ENCODE results near the gene HAVCR1. TPM values are rescaled to one million over a fixed set of nuclear protein-coding genes. Genes with fewer than 3 reads are reported as not detected.
A peak's percentile ranks its signal among the peaks of the same experiment; 100 is the strongest.

HAVCR1 gene
- total RNA-seq (not detected), polyA plus RNA-seq (not detected)
- long read RNA-seq, donor 1, result 0 reads
- long read RNA-seq, donor 2, result 0 reads
- long read RNA-seq, donor 3, result 0 reads
- long read RNA-seq, donor 4, result 0 reads

- ATAC-seq, result peak in 1 of 2 donors; percentile 31
- intact Hi-C loops (cut with DNase I), result no loop called here
- Histone ChIP-seq H3K4me1 (ENCODE audit: control insufficient read depth, insufficient read depth, low read length) (no peaks in the 10 kb centered on the region), H3K4me3 (ENCODE audit: low read length) (no peak within 1 kb of the TSS), H3K27me3 (ENCODE audit: control insufficient read depth, insufficient read depth) (no peaks in the 10 kb centered on the region), H3K27ac (ENCODE audit: low read length) (no peak within 1 kb of the TSS), H3K9me3 (ENCODE audit: control insufficient read depth, low read length) (no peaks in the 10 kb centered on the region)
- no peak for DNase-seq
- WGBS, result 68% methylated on average over 9 of the region's 9 CpGs
Measured at GRCh38 chr5:157059093-157059539, at the start of gene HAVCR1. HAVCR1 (minus strand) TSS chr5:157059116; CDS start chr5:157057943, 1,173 bp downstream.

DNA sequence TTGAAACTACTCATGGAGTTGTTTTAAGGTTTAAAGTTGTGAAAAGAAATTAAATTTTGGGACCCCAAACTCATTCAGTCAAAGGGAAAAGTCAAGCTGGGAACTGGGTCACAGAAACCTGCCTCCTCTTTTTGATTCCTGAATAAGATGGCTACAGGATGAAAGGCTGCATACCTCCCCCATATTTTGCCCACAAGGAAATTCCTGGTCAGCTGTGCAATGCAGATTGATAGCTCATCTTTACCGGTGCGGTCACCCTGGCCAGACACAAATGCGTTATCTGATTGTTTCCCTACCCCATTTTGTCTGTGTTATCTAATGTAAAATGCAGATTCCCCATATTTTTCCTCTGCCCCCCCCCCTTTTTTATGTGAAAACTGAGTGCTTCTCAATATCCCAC lies 48.6 kb upstream of the HAVCR1 start:
- Histone ChIP-seq H3K27ac (ENCODE audit: low read length) (no peak overlapping the region), H3K4me3 (ENCODE audit: low read length) (no peak overlapping the region), H3K4me1 (ENCODE audit: control insufficient read depth, insufficient read depth, low read length) (no peaks in the 10 kb centered on the region), H3K27me3 (ENCODE audit: control insufficient read depth, insufficient read depth) (no peaks in the 10 kb centered on the region), H3K9me3 (ENCODE audit: control insufficient read depth, low read length) (no peaks in the 10 kb centered on the region)
- 57% methylated on average over 3 of the region's 3 CpGs for WGBS
- intact Hi-C loops (cut with DNase I), result no loop called here
- no peak for DNase-seq
- ATAC-seq, result no peak

DNA sequence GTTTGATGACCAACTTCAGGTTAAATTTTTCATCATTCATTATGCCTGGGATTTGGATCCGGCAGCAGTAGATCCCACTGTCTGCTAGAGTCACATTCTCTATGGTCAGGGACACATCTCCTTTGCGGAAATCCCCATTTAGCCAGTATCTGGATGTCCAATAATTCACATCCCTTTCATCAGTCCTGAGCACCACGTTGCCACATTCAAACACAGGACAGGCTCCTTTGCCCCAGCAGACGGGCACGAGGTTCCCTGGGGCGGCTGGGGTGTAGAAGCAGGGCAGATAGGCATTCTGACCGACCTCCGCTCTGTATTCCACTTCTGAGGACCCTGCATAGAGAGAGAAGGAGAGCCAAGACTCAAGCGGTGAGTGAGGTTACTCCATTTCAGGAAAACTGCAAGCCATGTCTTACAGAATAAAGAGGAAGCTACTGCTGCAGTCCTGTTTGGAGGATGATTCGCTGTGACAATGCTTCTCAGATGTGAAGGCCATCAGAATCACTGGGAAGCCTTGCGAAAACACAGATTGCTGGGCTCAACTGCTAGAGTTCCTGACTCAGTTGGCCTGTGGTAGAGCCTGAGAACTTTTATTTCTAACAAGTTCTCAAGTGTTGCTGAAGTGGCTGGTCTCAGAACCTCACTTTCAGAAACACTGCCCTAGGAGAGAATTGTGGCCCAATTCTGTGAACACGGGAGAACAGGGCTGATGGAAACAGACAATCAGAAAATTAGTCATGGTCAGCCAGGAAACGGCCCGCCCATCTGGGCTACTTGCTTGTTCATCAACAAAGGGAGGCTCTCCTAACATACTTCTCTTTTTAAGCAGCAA lies 47.9 kb upstream of the HAVCR1 start:
- 81% methylated on average over 14 of the region's 14 CpGs for WGBS
- no peaks in the 10 kb centered on the region for H3K4me1 ChIP-seq (ENCODE audit: control insufficient read depth, insufficient read depth, low read length)
- DNase-seq (peak; percentile 57 to 78 (median 62)), ATAC-seq (peak; percentile 46 to 82)
- no peak overlapping the region for H3K27ac ChIP-seq (ENCODE audit: low read length)
- no peak overlapping the region for H3K4me3 ChIP-seq (ENCODE audit: low read length)
- intact Hi-C loops (cut with DNase I), result no loop called here
- no peaks in the 10 kb centered on the region for H3K27me3 ChIP-seq (ENCODE audit: control insufficient read depth, insufficient read depth)
- no peaks in the 10 kb centered on the region for H3K9me3 ChIP-seq (ENCODE audit: control insufficient read depth, low read length)

- Histone ChIP-seq H3K4me1 (ENCODE audit: control insufficient read depth, insufficient read depth, low read length) (no peaks in the 10 kb centered on the region), H3K27ac (ENCODE audit: low read length) (no peak overlapping the region), H3K4me3 (ENCODE audit: low read length) (no peak overlapping the region), H3K27me3 (ENCODE audit: control insufficient read depth, insufficient read depth) (no peaks in the 10 kb centered on the region), H3K9me3 (ENCODE audit: control insufficient read depth, low read length) (no peaks in the 10 kb centered on the region)
- DNase-seq, result peak in 1 of 3 donors; percentile 20
- intact Hi-C loops (cut with DNase I), result no loop called here
- WGBS, result 61% methylated on average over 2 of the region's 2 CpGs
- ATAC-seq, result peak; percentile 50 to 77
Measured at GRCh38 chr5:157100140-157100679, 41.3 kb upstream of the HAVCR1 start.

DNA sequence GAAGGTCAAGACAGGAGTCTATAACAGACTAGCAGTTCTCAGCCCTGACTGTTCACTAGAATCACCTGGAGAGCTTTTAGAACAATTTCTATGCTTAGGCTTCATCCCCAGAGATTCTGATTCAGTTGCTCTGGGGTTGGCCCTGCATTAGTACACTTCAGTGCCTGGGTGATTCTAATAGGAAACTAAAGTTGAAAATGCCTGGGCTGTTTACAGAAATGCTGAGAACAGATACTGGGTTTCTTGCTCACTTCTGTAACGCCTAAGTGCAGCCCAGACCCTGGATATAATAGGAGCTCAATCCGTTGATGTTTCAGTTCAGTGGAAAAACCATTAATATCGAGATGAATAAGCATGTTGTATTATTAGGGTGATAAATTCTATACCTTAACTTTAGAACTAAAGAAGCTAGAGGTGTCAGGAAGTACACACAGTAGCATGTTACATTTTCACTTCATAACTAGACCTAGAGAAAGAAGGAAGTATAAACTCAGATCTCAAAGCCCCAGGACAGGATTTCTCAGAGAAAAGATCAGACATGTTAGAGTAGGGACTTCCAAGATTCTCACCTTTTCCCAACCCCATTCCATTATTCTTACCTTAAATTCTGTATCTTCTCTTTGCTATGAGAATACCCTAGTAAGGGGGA lies 29.6 kb upstream of the HAVCR1 start:
- H3K4me1 ChIP-seq (ENCODE audit: control insufficient read depth, insufficient read depth, low read length), result no peaks in the 10 kb centered on the region
- intact Hi-C loops (cut with DNase I), result no loop called here
- DNase-seq, result no peak
- no peak overlapping the region for H3K27ac ChIP-seq (ENCODE audit: low read length)
- 81% methylated on average over 3 of the region's 3 CpGs for whole genome bisulfite sequencing
- no peaks in the 10 kb centered on the region for H3K27me3 ChIP-seq (ENCODE audit: control insufficient read depth, insufficient read depth)
- ATAC-seq, result no peak
- no peaks in the 10 kb centered on the region for H3K9me3 ChIP-seq (ENCODE audit: control insufficient read depth, low read length)
- no peak overlapping the region for H3K4me3 ChIP-seq (ENCODE audit: low read length)

- no peaks in the 10 kb centered on the region for H3K4me1 ChIP-seq (ENCODE audit: control insufficient read depth, insufficient read depth, low read length)
- DNase-seq, result no peak
- no peaks in the 10 kb centered on the region for H3K9me3 ChIP-seq (ENCODE audit: control insufficient read depth, low read length)
- H3K27me3 ChIP-seq (ENCODE audit: control insufficient read depth, insufficient read depth), result no peaks in the 10 kb centered on the region
- no peak overlapping the region for H3K4me3 ChIP-seq (ENCODE audit: low read length)
- no peak overlapping the region for H3K27ac ChIP-seq (ENCODE audit: low read length)
- WGBS, result 80% methylated on average over 8 of the region's 8 CpGs
- intact Hi-C loops (cut with DNase I), result no loop called here
- no peak for ATAC-seq
Measured at GRCh38 chr5:157086751-157087359, 27.9 kb upstream of the HAVCR1 start.

DNA sequence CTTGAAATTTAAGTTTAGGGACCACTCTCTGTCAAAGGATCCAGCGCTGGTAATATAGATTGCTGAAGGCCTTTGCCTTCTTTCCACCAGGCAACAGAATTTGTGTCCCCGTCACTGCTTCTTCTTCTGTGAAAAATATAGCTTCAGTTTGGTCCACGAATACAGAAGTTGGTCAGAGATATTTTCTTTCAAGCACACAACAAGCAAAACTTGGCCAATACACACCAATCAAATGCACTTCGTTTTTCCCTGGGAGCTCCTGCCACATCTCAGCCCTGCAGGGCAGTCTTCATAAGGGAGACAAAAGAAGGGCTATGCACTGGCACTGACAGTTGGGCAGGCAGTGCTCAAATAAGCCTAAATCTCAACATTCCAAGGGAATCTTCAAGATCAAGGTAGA lies 27.0 kb upstream of the HAVCR1 start:
- no peaks in the 10 kb centered on the region for H3K4me1 ChIP-seq (ENCODE audit: control insufficient read depth, insufficient read depth, low read length)
- no peaks in the 10 kb centered on the region for H3K27me3 ChIP-seq (ENCODE audit: control insufficient read depth, insufficient read depth)
- no peaks in the 10 kb centered on the region for H3K9me3 ChIP-seq (ENCODE audit: control insufficient read depth, low read length)
- no peak overlapping the region for H3K4me3 ChIP-seq (ENCODE audit: low read length)
- DNase-seq (no peak), ATAC-seq (no peak)
- 65% methylated on average over 4 of the region's 4 CpGs for WGBS
- no peak overlapping the region for H3K27ac ChIP-seq (ENCODE audit: low read length)
- intact Hi-C loops (cut with DNase I), result no loop called here

DNA sequence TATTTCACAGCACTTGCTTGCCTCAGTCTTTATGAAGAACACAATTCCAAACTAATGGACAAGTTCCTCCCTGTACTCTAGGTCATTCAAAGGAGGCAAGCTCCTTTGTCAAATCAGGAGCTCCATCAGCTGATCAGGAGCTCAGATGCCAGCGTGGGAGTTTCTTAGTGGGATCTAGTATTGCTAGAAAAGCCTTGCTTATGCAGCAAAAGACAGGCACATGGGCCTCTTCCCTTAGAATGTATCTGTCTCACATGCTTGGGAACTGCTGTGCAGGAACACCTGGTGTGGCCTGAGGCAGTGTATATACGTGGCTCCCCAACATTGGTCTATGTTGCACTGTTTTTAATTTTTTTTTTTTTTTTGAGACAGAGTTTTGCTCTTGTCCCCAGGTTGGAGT lies 21.4 kb upstream of the HAVCR1 start:
- DNase-seq, result no peak
- no peaks in the 10 kb centered on the region for H3K4me1 ChIP-seq (ENCODE audit: control insufficient read depth, insufficient read depth, low read length)
- no peaks in the 10 kb centered on the region for H3K27me3 ChIP-seq (ENCODE audit: control insufficient read depth, insufficient read depth)
- H3K9me3 ChIP-seq (ENCODE audit: control insufficient read depth, low read length), result no peaks in the 10 kb centered on the region
- no peak overlapping the region for H3K27ac ChIP-seq (ENCODE audit: low read length)
- intact Hi-C loops (cut with DNase I), result no loop called here
- H3K4me3 ChIP-seq (ENCODE audit: low read length), result no peak overlapping the region
- no peak for ATAC-seq
- WGBS, result 59% methylated on average over 2 of the region's 2 CpGs

GRCh38 chr5:157076558-157076957 lies 17.6 kb upstream of the HAVCR1 start:
- Histone ChIP-seq H3K27ac (ENCODE audit: low read length) (no peak overlapping the region), H3K27me3 (ENCODE audit: control insufficient read depth, insufficient read depth) (no peaks in the 10 kb centered on the region), H3K4me1 (ENCODE audit: control insufficient read depth, insufficient read depth, low read length) (no peaks in the 10 kb centered on the region), H3K4me3 (ENCODE audit: low read length) (no peak overlapping the region), H3K9me3 (ENCODE audit: control insufficient read depth, low read length) (no peaks in the 10 kb centered on the region)
- intact Hi-C loops (cut with DNase I), result no loop called here
- WGBS, result 56% methylated on average over 4 of the region's 4 CpGs
- ATAC-seq (peak; percentile 41 to 55), DNase-seq (peak in 1 of 3 donors; percentile 34)

- Histone ChIP-seq H3K27ac (ENCODE audit: low read length) (no peak overlapping the region), H3K9me3 (ENCODE audit: control insufficient read depth, low read length) (no peaks in the 10 kb centered on the region), H3K4me3 (ENCODE audit: low read length) (no peak overlapping the region), H3K4me1 (ENCODE audit: control insufficient read depth, insufficient read depth, low read length) (no peaks in the 10 kb centered on the region), H3K27me3 (ENCODE audit: control insufficient read depth, insufficient read depth) (no peaks in the 10 kb centered on the region)
- WGBS, result 67% methylated on average over 3 of the region's 3 CpGs
- intact Hi-C loops (cut with DNase I), result no loop called here
- DNase-seq, result no peak
- no peak for ATAC-seq
Measured at GRCh38 chr5:157072508-157072907, 13.6 kb upstream of the HAVCR1 start.

- DNase-seq, result no peak
- H3K27ac ChIP-seq (ENCODE audit: low read length), result no peak overlapping the region
Measured at GRCh38 chr5:157069949-157070348, 11.0 kb upstream of the HAVCR1 start.

More at GRCh38 chr5:157069949-157070348, 11.0 kb upstream of the HAVCR1 start:
- WGBS, result 91% methylated on average over 3 of the region's 3 CpGs
- Histone ChIP-seq H3K4me1 (ENCODE audit: control insufficient read depth, insufficient read depth, low read length) (no peaks in the 10 kb centered on the region), H3K27me3 (ENCODE audit: control insufficient read depth, insufficient read depth) (no peaks in the 10 kb centered on the region), H3K4me3 (ENCODE audit: low read length) (no peak overlapping the region), H3K9me3 (ENCODE audit: control insufficient read depth, low read length) (no peaks in the 10 kb centered on the region)
- no peak for ATAC-seq
- intact Hi-C loops (cut with DNase I), result no loop called here
